GM18868 (cell line): ENCODE data around the gene CBY2.

Source experiments
- ATAC-seq: cut with Tn5 transposase; IDR thresholded peaks from one replicate; pipeline ENCODE4 v1.9.1; 2021; ENCODE audit warnings: mild to moderate bottlenecking, moderate library complexity; ENCODE audit not compliant: unreplicated experiment

CBY2 gene

GRCh38 chr13:45700971-45701900 is 884 bp upstream of the CBY2 start:
- ATAC-seq, result peak; percentile 74

DNA sequence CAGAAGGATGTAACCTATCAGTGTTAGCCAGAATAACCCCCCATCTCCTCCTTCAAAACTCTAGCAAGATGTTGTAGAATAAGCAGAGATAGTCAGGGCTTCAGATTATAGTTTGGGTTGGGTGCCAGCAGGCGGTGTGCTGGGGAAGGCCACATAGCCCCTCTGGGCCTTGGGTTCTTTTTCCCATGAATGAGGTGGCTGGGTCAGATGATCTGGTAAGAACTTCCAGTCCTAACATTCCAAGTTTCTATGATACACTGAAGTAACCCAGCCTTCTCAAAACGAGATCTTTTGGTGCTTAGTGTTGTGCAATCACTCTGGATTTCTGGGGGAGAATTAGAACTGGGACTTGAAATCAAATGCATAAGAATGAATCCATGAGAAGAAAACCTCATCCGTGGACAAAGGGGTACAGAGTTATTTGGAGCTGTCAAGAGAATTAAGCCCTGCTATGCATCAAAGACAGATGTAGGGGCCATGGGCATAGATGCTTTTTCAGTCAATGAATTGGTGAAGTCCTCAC is 810 bp downstream of the CBY2 start:
- ATAC-seq, result no peak

- ATAC-seq, result no peak
Measured at GRCh38 chr13:45704211-45704739, 2.2 kb downstream of the CBY2 start.

DNA sequence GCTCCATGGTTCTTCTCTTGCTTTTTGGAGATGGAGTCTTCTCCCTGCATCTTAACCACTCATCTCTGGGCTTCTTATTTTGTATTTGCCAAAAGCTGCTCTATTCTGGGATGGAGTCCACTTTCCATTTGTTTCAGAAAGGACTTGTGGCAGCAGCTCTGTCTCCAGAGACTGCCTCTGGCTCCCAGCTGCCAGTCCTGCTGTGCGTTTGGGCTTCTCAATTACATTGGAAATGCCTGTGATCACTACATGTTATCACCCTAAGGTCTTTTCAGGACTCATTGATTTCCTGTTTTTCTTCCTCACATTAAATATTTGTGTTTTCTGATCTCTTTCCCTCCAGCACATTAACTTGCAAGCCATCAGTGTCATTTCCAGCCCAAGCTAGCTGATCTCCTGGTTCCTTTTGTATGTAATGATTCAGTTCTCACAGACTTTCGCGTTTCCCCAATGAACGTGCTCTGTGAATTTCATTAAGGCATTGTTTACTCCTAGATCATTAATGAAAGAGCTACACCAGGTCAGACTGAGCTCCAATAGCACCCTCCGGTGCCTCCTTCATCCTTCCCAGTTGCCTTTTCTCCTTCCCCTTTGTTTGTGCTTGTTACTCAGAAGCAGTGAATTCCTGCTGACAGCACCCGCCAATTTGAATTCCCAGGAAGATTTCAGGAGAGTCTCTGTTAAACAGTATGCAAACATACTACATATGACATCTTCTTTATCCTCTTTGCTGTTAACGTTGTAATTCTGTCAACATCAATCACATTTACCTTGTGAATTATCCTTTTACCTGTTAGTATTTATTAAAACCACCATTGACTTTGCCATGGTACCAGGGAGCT is 3.0 kb downstream of the CBY2 start:
- ATAC-seq, result no peak

DNA sequence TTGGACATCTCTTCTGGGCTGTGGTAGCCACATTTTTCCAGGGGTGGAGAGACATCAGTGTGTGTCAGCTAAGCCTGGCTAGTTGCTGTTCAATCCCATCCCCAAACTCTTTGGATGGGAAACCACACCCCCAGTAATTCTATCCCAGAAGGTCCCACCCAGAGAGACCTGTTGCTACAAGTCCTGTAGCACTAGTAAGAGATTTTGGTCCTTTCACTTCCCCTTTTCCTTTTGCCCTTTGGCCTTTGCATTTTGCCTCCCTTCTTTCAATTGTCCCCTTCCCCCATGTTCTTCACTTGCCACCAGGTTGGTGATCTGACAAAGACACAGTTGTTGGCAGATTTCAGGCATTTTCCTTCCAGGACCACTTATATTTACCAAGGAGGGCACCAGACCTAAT is 3.8 kb downstream of the CBY2 start:
- no peak for ATAC-seq

DNA sequence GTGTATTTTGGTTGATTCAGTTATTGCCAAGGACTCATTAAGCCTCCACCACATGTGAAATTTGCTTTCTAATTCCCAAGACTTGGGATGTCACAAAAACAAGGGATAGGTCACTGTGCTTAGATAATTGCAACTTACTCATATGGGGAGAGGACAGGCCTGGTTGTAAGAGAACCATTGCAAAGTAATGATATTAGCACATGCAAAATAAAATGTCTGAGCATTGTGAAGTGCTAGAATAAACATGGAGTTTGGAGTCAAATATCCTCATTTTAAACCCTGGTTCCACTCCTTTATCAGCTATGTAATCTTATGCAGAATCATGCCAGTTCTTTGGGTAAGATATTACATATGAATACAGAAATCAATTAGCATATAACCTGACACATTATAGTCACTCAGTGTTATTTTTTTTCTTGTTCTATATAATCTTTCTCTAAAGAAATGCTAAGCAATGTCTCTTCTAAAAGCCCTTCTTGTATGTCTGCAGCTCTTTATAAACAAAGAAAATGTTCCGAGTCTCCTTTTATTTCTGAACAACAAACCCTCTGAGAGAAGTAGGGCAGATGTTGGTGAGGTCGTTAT is 5.5 kb downstream of the CBY2 start:
- ATAC-seq, result no peak

GRCh38 chr13:45711951-45712350 is 9.8 kb downstream of the CBY2 start:
- no peak for ATAC-seq

- no peak for ATAC-seq
Measured at GRCh38 chr13:45713106-45713690, 11.1 kb downstream of the CBY2 start.

- ATAC-seq, result no peak
Measured at GRCh38 chr13:45713721-45714120, 11.6 kb downstream of the CBY2 start.

- ATAC-seq, result no peak
Measured at GRCh38 chr13:45714170-45714569, 12.1 kb downstream of the CBY2 start.

GRCh38 chr13:45715351-45715750 is 13.2 kb downstream of the CBY2 start:
- ATAC-seq, result no peak

GRCh38 chr13:45717349-45717748 is 15.2 kb downstream of the CBY2 start:
- no peak for ATAC-seq

DNA sequence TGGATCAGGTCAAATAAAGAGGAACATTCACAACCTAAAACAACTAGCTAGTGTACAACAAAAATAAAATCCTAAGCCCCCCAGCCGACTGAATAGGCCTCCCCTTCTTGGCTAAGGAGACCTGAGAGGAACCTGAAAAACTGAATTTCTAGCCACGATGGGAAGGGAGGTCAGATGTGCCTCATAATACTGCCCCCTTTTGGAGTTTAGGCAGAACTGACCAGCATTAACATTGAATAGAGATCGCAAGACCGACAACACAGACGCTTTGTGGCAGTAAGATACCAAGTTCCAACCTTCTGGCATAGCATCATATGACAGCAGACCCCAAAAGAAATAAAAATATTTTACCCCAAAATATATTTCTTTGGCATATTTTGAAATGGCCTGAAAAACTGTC is 15.9 kb downstream of the CBY2 start:
- ATAC-seq, result no peak

GRCh38 chr13:45718992-45719391 is 16.9 kb downstream of the CBY2 start:
- ATAC-seq, result no peak

GRCh38 chr13:45721203-45721731 is 19.1 kb downstream of the CBY2 start:
- ATAC-seq, result no peak

GRCh38 chr13:45723798-45724197 is 21.7 kb downstream of the CBY2 start:
- ATAC-seq, result no peak

- ATAC-seq, result peak; percentile 42
Measured at GRCh38 chr13:45728759-45729158, 26.6 kb downstream of the CBY2 start.

- ATAC-seq, result no peak
Measured at GRCh38 chr13:45731455-45731854, 29.3 kb downstream of the CBY2 start.

GRCh38 chr13:45732916-45733315 is 30.8 kb downstream of the CBY2 start:
- no peak for ATAC-seq

- no peak for ATAC-seq
Measured at GRCh38 chr13:45733361-45733760, 31.2 kb downstream of the CBY2 start.
